T-cell (primary cell): ENCODE data around the gene CAPN5. TPM values are rescaled to one million over a fixed set of nuclear protein-coding genes. Genes with fewer than 3 reads are reported as not detected.

Experiments used
- ATAC-seq, 4 experiments: fragments of 200-7000 bp in 3 of 4; fragments of 150-1000 bp in 1 of 4; cut with Tn5 transposase; replicated peaks in 1 of 4; 1 replicate in 3 of 4; 2 replicates in 1 of 4; pipeline ENCODE4 v1.10.0; 2021; ENCODE audit warnings: moderate library complexity in 3 of 4, mild to moderate bottlenecking in 2 of 4, moderate number of reproducible peaks in 1 of 4
- CTCF ChIA-PET, 2 donors: fragments of 300-600 bp; sonication (Branson Sonifier 250); formaldehyde crosslinking; loops; one replicate each; lab custom pipeline; 2022; ENCODE audit warnings: antibody characterized with exemption in 2 of 2; lab: Charles Lee
- POLR2A ChIA-PET, 2 donors: fragments of 300-600 bp; sonication (Branson Sonifier 250); formaldehyde crosslinking; loops; one replicate each; lab custom pipeline; 2022; ENCODE audit warnings: antibody characterized with exemption in 2 of 2; lab: Charles Lee
- DNase-seq, 35 experiments: peaks; one replicate each; pipeline versions ENCODE4 v3.0.0 to v3.0.0-alpha.2; 2013 to 2023
- H3K27ac ChIP-seq: one replicate; pipeline ENCODE4 v1.5.1; 2013; ENCODE audit warnings: low read length
- H3K27me3 ChIP-seq, 2 experiments: replicated peaks in 1 of 2; 1 replicate in 1 of 2; 2 replicates in 1 of 2; pipeline versions ENCODE4 v1.6.1 to v1.7.0; 2013; ENCODE audit warnings: low read length in 1 of 2, mixed read lengths in 1 of 2; ENCODE audit not compliant: control insufficient read depth in 2 of 2, insufficient read depth in 2 of 2; ENCODE audit errors: extremely low read depth in 1 of 2
- H3K36me3 ChIP-seq, 2 donors: 1 replicate in 1 of 2; 2 replicates in 1 of 2; pipeline versions ENCODE4 v1.6.1 to v1.7.0; 2013; ENCODE audit warnings: low read length in 1 of 2; ENCODE audit not compliant: control insufficient read depth in 2 of 2, insufficient read depth in 1 of 2; ENCODE audit errors: extremely low read depth in 1 of 2
- H3K4me1 ChIP-seq, 2 experiments: 1 replicate in 1 of 2; 2 replicates in 1 of 2; pipeline versions ENCODE4 v1.6.1 to v1.7.0; 2013; ENCODE audit warnings: low read length in 2 of 2, mixed read lengths in 1 of 2; ENCODE audit not compliant: insufficient read depth in 2 of 2, control insufficient read depth in 1 of 2; ENCODE audit errors: extremely low read depth in 1 of 2
- H3K4me3 ChIP-seq, 2 donors: 1 replicate in 1 of 2; 2 replicates in 1 of 2; pipeline versions ENCODE4 v1.5.1 to v1.7.0; 2013; ENCODE audit warnings: mild to moderate bottlenecking in 2 of 2, low read length in 1 of 2, moderate library complexity in 1 of 2; ENCODE audit not compliant: control insufficient read depth in 1 of 2; ENCODE audit errors: extremely low read depth in 1 of 2
- H3K9me3 ChIP-seq: 2 replicates; pipeline ENCODE4 v1.7.0; 2013
- H3K27ac Mint-ChIP-seq, 2 donors: one replicate each; pipeline ENCODE4 v1.8.0; 2020 to 2021; ENCODE audit warnings: mild to moderate bottlenecking in 2 of 2, mixed read lengths in 2 of 2
- H3K27me3 Mint-ChIP-seq, 2 donors: one replicate each; pipeline ENCODE4 v1.8.0; 2021 to 2022; ENCODE audit warnings: mixed read lengths in 2 of 2
- H3K36me3 Mint-ChIP-seq: one replicate; pipeline ENCODE4 v1.8.0; 2021; ENCODE audit warnings: mixed read lengths
- H3K4me1 Mint-ChIP-seq, 3 donors: one replicate each; pipeline ENCODE4 v1.8.0; 2020 to 2022; ENCODE audit warnings: mixed read lengths in 3 of 3, mild to moderate bottlenecking in 1 of 3
- H3K4me3 Mint-ChIP-seq, 3 donors: one replicate each; pipeline ENCODE4 v1.8.0; 2020 to 2022; ENCODE audit warnings: mild to moderate bottlenecking in 3 of 3, mixed read lengths in 3 of 3, moderate library complexity in 3 of 3
- H3K9me3 Mint-ChIP-seq, 3 donors: one replicate each; pipeline ENCODE4 v1.8.0; 2020 to 2022; ENCODE audit warnings: mixed read lengths in 3 of 3
- WGBS: methylation state at CpG from one replicate; pipeline ENCODE4 v1.1.5; 2013; ENCODE audit warnings: missing lambda C conversion rate; ENCODE audit not compliant: insufficient coverage; 5-methylcytosine and 5-hydroxymethylcytosine counted together
- total RNA-seq, 35 experiments: library from RNA in 6 of 35; stranded (reverse) in 6 of 35; fragments of 120-200 nt in 1 of 35; gene quantifications; one replicate each; pipeline versions ENCODE4 v1.2.1 to v1.2.4 and lab custom pipeline; 2013 to 2026

Gene CAPN5
- total RNA-seq, 5 donors from 2014 or later (not counting 1 experiment from before 2014, with no cell fraction given): 3.1 to 6.4 (median 4.0) TPM

DNA sequence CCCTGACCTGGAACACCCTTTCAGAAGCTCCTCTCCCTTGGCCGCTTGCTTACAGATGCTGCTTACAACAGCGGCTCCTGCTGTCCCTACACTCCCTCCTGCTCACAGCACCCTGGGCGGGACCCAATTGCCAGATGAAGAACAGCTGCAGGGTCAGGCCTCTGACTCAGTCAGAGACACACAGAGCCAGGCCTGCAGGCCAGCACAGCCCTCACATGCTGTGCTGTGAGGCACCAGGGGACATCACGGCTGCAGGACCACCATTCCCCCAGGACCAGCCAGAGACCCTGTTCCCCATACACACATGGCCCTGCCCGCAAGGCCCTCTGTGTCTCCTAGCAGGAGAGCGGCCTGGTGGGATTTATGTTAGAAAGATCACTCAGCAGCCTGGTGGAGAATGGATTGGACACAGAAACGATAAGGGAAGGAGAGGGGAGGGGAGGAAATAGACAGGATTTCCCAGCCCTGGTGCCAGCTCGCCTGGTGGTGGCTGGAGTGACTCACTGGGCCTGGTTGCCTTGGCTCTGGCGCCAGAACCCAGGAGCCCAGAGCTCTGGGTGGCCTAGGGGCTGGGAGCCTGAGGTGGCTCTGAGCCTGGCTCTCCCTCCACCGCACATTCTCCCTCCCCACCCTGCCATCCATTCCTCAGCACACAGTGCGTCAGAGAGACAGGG lies 6.7 kb downstream of the CAPN5 start:
- Mint-ChIP-seq H3K4me3 (peak overlapping the region in 1 of 3 donors; percentile 20), H3K9me3 (no peaks in the 10 kb centered on the region), H3K36me3 (no peaks in the 10 kb centered on the region), H3K27ac (no peak overlapping the region), H3K4me1 (peaks cover 18 to 24% (median 21%) of the 10 kb centered on the region in 3 donors), H3K27me3 (no peaks in the 10 kb centered on the region)
- Histone ChIP-seq H3K4me3 (no peak overlapping the region), H3K4me1 (peaks cover 0 to 35% of the 10 kb centered on the region in 2 experiments), H3K27ac (no peak overlapping the region), H3K27me3 (peaks cover 0 to 13% of the 10 kb centered on the region in 2 experiments), H3K36me3 (no peaks in the 10 kb centered on the region), H3K9me3 (no peaks in the 10 kb centered on the region)
- WGBS: 87% methylated on average over 7 of the region's 11 CpGs
- CTCF ChIA-PET: no interaction called here
- DNase-seq (peak in 3 of 35 experiments; percentile 5 to 19 (median 18)), ATAC-seq (no peak)
- POLR2A ChIA-PET: no interaction called here

DNA sequence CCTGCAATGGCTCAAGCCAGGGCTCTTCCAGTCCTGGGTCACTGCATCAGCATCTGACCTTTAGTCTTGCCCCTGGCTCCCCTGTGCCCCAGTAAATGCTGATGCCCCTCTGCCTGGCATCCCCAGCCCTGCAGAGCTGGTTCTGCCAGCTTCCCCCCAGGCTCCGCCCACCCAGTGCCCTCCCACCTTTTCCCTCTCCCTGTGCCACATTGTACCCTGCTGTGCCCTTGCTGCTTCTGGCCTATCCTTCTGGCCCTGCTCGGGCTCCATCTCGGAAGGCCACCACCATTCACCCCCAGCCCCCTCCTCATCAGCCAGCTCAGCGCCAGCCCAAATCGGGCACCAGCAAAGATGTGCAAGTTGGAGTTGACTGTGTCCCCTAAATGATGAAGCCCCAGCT lies 7.4 kb downstream of the CAPN5 start:
- no peaks in the 10 kb centered on the region for H3K27me3 Mint-ChIP-seq
- no peak overlapping the region for H3K27ac Mint-ChIP-seq
- ChIA-PET CTCF (interaction anchor here in 1 of 2 donors (0.6 kb wide), 1 partner anchor 8 kb away, joined by 3 read pairs; no protein-coding TSS in a partner anchor), POLR2A (no interaction called here)
- DNase-seq (no peak), ATAC-seq (no peak)
- no peak overlapping the region for H3K4me3 ChIP-seq
- H3K27me3 ChIP-seq: peaks cover 0 to 13% of the 10 kb centered on the region in 2 experiments
- H3K36me3 Mint-ChIP-seq: no peaks in the 10 kb centered on the region
- H3K4me1 Mint-ChIP-seq: peaks cover 18 to 22% (median 19%) of the 10 kb centered on the region in 3 donors
- no peaks in the 10 kb centered on the region for H3K9me3 ChIP-seq
- H3K4me1 ChIP-seq: peaks cover 0 to 35% of the 10 kb centered on the region in 2 experiments
- no peak overlapping the region for H3K4me3 Mint-ChIP-seq
- WGBS: 100% methylated on average over 1 of the region's 5 CpGs
- no peak overlapping the region for H3K27ac ChIP-seq
- no peaks in the 10 kb centered on the region for H3K36me3 ChIP-seq
- peaks cover 0 to 7% (median 0%) of the 10 kb centered on the region in 3 donors for H3K9me3 Mint-ChIP-seq

DNA sequence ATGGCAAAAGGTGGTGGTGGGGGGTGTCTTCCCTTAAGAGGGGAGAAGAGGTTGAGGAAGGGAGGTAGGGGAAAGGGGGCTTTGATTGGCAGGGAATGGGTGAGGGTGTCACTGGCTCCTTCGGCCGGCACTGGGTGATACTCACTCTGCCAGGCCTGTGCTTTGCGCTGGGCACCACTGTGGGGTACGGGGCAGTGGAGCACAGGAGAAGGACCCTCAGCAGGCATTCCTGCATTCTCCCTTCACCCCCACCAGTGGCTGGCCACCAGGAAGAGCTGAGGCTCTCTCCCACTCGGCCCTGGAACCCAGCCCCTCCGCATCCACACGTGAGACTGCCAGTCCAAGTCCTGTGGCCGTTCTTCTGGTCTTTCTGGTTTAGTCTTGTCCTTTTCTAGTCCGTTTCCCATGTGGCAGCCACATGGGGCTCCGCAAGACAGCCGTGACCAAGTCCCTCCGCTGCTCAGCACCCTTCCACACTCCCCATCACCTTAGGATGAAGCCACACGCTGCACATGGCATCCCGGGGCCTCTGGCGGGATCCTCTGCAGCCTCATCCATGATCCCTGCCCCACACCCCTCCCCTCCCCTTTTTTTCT lies 8.0 kb downstream of the CAPN5 start:
- POLR2A ChIA-PET: no interaction called here
- Mint-ChIP-seq H3K27ac (no peak overlapping the region), H3K27me3 (no peaks in the 10 kb centered on the region), H3K4me1 (peaks cover 18 to 22% (median 21%) of the 10 kb centered on the region in 3 donors), H3K36me3 (no peaks in the 10 kb centered on the region), H3K4me3 (no peak overlapping the region), H3K9me3 (peaks cover 0 to 7% (median 0%) of the 10 kb centered on the region in 3 donors)
- no peak overlapping the region for H3K4me3 ChIP-seq
- ATAC-seq (no peak), DNase-seq (peak in 1 of 35 experiments; percentile 16)
- H3K36me3 ChIP-seq: no peaks in the 10 kb centered on the region
- CTCF ChIA-PET: interaction anchor here in 1 of 2 donors (0.6 kb wide), 1 partner anchor 8 kb away, joined by 3 read pairs; no protein-coding TSS in a partner anchor
- H3K27ac ChIP-seq: no peak overlapping the region
- H3K27me3 ChIP-seq: peaks cover 0 to 12% of the 10 kb centered on the region in 2 experiments
- H3K4me1 ChIP-seq: peaks cover 0 to 35% of the 10 kb centered on the region in 2 experiments
- 82% methylated on average over 9 of the region's 15 CpGs for WGBS
- H3K9me3 ChIP-seq: no peaks in the 10 kb centered on the region

DNA sequence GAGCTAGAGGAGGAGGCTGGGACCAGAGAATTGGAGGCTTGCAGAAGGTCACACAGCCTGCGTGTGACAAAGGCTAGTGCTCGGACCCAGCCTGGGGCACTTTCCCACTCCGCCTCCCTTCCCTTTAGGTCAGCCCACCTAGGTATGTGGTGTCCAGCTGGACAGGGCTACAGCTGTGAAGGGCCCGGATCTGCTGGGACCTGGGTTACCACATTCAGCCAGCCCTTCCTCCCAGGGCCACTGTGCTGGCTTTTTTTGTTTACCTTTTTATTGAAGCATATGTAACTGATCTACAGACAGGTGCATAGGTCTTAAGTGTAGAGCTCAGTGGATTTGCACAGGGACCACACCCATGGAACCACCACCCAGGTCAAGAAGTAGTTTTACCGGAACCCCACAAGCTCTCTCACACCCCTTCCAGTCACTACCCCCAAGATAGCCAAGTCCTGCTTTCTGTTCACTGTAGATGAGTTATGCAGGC lies 8.7 kb downstream of the CAPN5 start:
- no peaks in the 10 kb centered on the region for H3K36me3 Mint-ChIP-seq
- Histone ChIP-seq H3K9me3 (no peaks in the 10 kb centered on the region), H3K4me3 (no peak overlapping the region), H3K27me3 (peaks cover 0 to 9% of the 10 kb centered on the region in 2 experiments), H3K27ac (no peak overlapping the region), H3K36me3 (no peaks in the 10 kb centered on the region), H3K4me1 (peaks cover 0 to 35% of the 10 kb centered on the region in 2 experiments)
- 100% methylated on average over 3 of the region's 5 CpGs for WGBS
- H3K4me1 Mint-ChIP-seq: peaks cover 18 to 27% (median 21%) of the 10 kb centered on the region in 3 donors
- DNase-seq: peak in 1 of 35 experiments; percentile 8
- H3K27me3 Mint-ChIP-seq: no peaks in the 10 kb centered on the region
- no peak overlapping the region for H3K27ac Mint-ChIP-seq
- peaks cover 0 to 7% (median 0%) of the 10 kb centered on the region in 3 donors for H3K9me3 Mint-ChIP-seq
- ChIA-PET CTCF (interaction anchor here in 1 of 2 donors (0.6 kb wide), 1 partner anchor 989 kb away, joined by 6 read pairs; no protein-coding TSS in a partner anchor), POLR2A (no interaction called here)
- H3K4me3 Mint-ChIP-seq: no peak overlapping the region
- ATAC-seq: no peak

DNA sequence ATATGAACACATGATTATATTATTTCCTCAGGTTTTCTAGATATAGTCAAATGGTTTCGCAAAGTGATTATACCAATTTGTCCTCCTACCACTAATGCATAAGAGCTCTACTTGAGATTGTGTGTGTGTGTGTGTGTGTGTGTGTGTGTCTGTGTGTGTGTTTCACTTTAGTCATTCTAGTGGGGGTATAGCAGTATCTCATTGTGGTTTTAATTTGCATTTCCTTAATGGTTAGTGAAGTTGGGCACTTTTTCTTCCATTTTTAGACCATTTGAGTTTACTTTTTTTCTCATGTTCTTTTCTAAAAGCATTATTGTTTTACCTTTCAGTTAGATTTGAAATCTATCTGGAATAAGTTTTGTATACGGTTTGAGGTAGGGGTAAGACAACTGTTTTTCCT lies 12.9 kb downstream of the CAPN5 start:
- no peak overlapping the region for H3K4me3 ChIP-seq
- Mint-ChIP-seq H3K4me3 (no peak overlapping the region), H3K27ac (no peak overlapping the region), H3K9me3 (peaks cover 0 to 7% (median 0%) of the 10 kb centered on the region in 3 donors), H3K4me1 (peaks cover 18 to 30% (median 22%) of the 10 kb centered on the region in 3 donors), H3K36me3 (no peaks in the 10 kb centered on the region), H3K27me3 (no peaks in the 10 kb centered on the region)
- CTCF ChIA-PET: interaction anchor here in 1 of 2 donors (1.6 kb wide), 1 partner anchor 12 kb away, joined by 5 read pairs; no protein-coding TSS in a partner anchor
- H3K27ac ChIP-seq: no peak overlapping the region
- no peaks in the 10 kb centered on the region for H3K36me3 ChIP-seq
- no peak for DNase-seq
- H3K4me1 ChIP-seq: peaks cover 6 to 33% of the 10 kb centered on the region in 2 experiments
- no peaks in the 10 kb centered on the region for H3K27me3 ChIP-seq
- no CpG with 5 or more reads among the region's 2 CpGs for WGBS
- no peak for ATAC-seq
- POLR2A ChIA-PET: no interaction called here
- H3K9me3 ChIP-seq: no peaks in the 10 kb centered on the region

DNA sequence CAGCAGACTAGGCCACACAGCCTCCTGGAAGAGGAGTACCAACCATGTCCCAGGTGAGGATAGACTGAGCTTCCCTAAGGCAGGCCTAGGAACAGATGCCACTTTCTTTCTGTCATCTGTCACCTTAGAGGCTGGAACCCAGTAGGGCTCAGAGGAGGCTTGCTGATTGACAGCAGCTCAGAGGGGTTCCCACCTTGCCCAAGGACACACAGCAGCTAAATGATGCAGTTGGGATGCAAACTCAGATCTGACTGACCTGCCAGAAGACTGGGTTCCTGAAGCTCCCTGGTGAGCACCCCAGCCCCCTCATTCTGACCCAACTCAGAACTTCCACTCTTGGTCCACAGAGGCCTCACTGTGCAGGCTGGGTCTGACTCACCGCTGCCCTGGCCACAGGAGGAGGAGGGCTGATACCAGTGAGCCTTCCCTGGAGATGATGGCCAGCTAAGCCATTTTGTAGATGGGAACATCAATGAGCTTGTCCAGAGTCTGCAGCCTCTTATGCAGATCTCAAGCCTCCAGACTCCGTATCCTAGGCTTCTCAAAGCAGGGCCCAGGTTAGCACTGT lies 14.0 kb downstream of the CAPN5 start:
- ATAC-seq (no peak), DNase-seq (peak in 2 of 35 experiments; percentile 1 to 22)
- Mint-ChIP-seq H3K27ac (no peak overlapping the region), H3K4me3 (no peak overlapping the region), H3K36me3 (no peaks in the 10 kb centered on the region), H3K4me1 (peaks cover 18 to 30% (median 22%) of the 10 kb centered on the region in 3 donors), H3K9me3 (peaks cover 0 to 7% (median 0%) of the 10 kb centered on the region in 3 donors), H3K27me3 (no peaks in the 10 kb centered on the region)
- H3K27ac ChIP-seq: no peak overlapping the region
- 88% methylated on average over 1 of the region's 2 CpGs for WGBS
- H3K4me1 ChIP-seq: peaks cover 6 to 30% of the 10 kb centered on the region in 2 experiments
- H3K27me3 ChIP-seq: no peaks in the 10 kb centered on the region
- H3K4me3 ChIP-seq: no peak overlapping the region
- POLR2A ChIA-PET: interaction anchor here in 1 of 2 donors (0.5 kb wide), 1 partner anchor 16 kb away, joined by 6 read pairs; no protein-coding TSS in a partner anchor
- CTCF ChIA-PET: interaction anchor here in 1 of 2 donors (1.6 kb wide), 1 partner anchor 11 kb away, joined by 5 read pairs; no protein-coding TSS in a partner anchor
- no peaks in the 10 kb centered on the region for H3K9me3 ChIP-seq
- H3K36me3 ChIP-seq: no peaks in the 10 kb centered on the region
